Activated CD8-positive, alpha-beta memory T cell treated with anti-CD3 and anti-CD28 coated beads, Interleukin-2, amount 50 U/mL, for 4 hours (primary cell): ENCODE measurements around the gene OR52E8.

ENCODE experiments used
- DNase-seq: peaks from one replicate; pipeline ENCODE4 v3.0.0-alpha.2; 2020

OR52E8 gene

DNA sequence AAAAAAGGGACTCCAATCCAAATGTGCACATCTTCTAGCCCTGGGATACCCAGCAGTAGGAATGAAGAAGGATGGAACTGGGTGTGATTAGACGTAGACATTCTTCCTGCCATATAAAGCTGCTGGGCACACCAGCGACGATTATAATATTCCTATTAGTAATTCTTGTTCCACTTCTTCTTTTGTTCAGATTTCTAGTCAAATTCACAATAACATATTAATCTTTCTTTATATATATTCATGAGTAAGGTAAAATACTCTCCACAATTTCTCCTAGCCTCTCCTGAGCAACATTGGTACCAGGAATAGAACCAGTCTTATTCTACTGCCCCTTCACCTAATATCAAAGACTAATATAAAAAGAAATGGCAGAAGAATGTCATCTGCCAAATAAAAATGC is at the start of gene OR52E8:
Gene OR52E8, minus strand, starts transcription at position 101 of the 400 bp plus-strand sequence. Its CDS starts 0 bp downstream, at position 101.
- no peak for DNase-seq

DNA sequence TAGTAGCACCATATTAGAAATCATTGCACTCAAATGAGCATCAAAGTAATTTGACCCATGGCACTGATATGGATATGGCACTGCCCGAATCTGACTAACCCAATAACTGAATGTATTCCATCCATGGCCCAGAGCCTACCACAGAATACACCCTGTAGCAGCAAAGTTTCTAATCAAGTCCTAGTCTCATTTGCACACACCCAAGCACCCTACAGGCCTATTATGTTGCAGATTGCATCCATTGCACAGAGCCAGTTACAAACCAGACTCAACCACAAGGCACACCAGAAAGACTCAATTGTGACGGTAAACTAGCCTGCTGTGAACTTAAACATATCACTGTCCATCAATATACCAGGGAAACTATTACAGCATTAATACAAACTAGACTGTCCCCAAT is 42.0 kb upstream of the OR52E8 start:
- no peak for DNase-seq

DNA sequence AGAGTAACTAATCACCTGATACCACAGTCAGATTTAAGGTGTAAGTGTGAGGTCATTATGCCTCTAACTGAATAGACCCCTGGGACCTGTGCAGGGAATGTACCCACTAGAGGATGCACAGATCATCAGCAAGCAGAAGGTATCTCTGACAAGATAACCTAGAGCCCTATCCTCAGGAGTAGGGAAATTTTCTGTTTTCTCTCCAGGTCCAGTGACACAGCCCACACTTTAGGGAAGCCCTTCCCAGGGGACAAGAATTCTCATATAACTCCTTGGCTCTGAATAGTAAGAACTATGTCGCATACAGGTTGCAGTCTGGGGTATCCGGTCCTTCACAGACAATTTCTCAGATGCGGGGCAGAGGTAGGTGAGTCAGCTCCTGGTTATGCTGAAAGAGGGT is 35.4 kb upstream of the OR52E8 start, which contains the start of gene OR52E5:
Gene OR52E5, plus strand, starts transcription at position 301 of the 400 bp plus-strand sequence. CDS start 7,569 bp downstream, outside the sequence.
- DNase-seq = no peak

DNA sequence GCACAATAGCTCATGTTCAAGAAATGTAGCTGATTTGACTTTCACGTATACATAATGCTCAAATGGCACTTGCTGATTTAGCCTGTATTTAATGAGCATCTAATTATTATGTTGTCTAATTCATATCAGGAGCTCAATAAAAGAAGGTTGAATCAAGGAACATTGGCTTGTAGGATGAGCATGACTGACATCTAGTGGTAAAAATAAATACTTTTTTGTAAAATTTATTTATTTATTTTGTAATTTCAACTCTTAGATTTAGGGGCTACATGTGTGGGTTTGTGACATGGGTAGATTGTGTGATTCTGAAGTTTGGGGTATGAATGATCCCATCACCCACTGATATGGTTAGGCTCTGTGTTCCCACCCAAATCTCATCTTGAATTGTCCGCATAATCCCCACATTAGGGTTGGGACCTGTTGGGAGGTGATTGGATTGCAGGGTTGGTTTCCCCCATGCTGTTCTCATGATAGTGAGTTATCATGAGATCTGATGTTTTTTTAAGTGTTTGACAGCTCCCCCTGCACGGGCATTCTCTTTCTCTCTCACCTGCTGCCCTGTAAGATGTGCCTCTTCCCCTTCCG is 33.8 kb upstream of the OR52E8 start:
- DNase-seq = no peak

DNA sequence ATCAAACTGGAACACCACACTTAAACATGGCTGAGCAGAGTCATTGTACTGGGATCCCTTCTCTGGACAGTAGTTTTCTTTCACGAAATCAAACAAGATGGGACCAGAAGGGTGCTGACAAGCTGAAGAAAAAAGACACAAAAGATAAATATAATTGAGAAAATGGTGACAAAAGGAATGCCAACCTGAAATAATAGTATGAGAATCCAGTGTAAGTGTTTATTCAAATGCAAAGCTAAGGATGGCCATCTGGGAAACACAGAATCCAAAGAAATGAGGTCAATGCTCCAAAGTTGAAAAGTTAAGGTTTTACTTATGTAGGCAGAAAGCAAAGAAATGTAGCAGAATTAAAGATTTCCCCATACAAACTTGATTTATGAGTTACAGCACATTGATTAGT is 30.2 kb upstream of the OR52E8 start:
- no peak for DNase-seq

DNA sequence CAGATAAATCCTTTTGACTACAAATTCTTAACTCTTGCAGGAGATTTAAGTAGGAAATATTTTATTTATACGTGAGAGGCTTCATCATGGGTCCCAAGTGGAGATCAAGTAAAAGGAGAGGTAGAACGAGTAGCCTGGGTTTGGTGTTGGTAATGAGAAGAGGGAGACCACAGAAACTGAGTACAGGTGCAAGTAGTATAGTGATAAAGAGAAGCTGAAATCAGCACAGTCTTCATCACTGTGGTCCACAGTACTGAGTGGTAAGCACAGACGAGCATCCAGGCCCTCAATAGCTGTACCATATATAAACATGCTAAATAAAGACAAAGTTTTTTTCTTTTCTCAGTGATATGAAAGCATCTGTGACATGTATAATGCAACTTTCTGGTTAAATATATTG is 29.7 kb upstream of the OR52E8 start:
- DNase-seq = no peak

DNA sequence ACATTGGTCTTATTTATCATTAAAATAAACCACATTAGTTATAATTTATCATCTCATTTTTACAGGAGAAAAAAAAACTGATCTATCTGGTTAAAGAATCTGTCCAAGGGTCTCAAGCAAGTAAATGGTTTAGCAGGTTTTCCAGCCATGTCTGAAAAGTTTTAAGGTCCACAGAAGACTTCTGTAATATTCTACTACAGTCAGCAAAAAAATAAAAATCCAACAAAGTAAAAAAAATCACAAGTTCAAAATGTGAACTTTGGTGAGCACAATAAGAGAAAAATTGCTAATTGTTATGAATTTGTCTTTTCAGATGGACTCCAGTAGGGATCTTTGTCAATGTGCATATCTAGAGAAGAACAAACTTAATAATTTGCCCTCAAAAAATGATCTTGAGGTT is 24.3 kb upstream of the OR52E8 start:
- DNase-seq = no peak

DNA sequence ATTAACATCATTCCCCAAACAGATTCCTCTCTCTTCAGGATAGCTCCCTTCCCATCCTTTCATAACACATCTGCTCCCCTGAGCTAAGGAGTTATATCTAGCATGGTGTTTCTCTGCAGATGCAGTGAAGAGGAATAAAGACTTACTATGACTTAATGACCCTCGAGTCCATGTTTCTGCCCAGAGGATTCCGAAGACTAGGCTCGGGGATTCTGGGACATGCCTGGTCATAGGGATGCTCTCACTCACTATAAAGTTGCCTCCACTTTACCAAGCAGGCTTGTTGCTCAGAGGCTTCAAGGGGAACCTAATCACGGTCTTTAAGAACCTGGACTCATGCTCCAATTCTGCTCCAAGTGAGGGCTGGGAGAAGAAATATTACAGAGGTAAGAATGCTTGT is 22.8 kb upstream of the OR52E8 start, which contains the start of gene OR52E4:
Gene OR52E4, plus strand, starts transcription at position 301 of the 400 bp plus-strand sequence. CDS start 3,664 bp downstream, outside the sequence.
- no peak for DNase-seq

DNA sequence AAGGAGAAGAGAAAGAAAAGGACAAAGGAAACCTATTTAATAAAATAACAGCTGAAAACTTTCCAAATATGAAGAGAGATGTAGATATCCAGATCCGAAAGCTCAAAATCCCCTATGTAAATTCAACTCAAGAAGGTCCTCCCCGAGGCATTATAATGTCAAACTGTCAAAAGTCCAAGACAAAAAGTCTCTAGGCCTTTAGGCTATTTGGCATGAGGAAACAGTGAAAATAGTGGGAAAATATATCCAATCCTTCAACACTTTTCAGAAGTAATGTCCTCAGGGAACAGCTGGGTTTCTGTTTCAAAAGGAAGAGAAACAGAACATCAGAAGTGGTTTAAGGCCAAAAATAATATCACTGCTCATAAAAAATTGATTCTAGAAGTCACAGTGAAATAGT is 21.1 kb upstream of the OR52E8 start:
- DNase-seq = no peak

DNA sequence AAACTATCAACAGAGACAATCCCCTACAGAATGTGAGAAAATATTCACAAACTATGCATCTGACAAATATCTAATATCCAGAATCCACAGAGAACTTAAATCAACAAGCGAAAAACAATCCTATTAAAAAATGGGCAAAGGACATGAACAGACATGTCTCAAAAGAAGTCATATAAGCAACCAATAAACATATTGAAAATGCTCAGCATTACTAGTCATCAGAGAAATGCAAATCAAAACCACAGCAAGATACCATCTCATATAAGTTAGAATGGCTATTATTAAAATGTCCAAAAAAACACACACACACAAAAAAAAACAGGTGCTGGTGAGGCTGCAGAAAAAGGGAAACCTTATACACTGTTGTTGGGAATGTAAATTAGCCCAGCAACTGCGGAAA is 8.3 kb upstream of the OR52E8 start:
- no peak for DNase-seq

DNA sequence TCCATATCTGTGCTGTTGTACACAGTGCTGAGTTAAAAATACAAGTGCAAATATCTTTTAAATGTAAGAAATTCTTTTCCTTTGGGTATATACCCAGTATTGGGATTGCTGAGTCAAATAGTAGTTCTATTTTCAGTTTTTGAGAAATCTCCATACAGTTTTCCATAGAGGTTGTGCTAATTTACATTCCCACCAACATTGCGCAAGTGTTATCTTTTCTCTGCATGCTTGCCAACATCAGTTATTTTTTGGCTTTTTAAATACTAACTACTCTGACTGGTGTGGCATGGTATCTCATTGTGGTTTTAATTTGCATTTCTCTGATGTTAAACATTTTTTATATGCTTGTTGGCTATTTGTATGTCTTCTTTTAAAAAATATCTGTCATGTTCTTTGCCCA is 6.5 kb downstream of the OR52E8 start:
- no peak for DNase-seq

DNA sequence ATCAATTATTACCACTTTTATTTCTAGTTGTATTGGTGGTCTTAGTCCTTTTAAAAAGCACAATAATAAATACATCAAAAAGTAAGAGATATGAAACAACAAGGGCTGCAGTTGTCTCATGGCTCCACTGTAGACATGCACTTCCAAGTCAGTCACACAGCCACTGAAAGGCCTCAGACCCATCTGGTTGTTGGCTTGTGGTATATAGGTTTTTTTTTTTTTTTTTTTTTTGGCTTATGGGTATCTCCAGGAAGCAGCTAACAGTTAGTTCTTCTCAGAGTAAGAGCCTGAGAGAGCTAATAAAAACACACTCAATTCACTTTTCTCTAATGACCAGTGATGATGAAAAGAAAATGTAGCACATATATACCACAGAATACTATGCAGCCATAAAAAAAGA is 9.8 kb downstream of the OR52E8 start:
- no peak for DNase-seq

DNA sequence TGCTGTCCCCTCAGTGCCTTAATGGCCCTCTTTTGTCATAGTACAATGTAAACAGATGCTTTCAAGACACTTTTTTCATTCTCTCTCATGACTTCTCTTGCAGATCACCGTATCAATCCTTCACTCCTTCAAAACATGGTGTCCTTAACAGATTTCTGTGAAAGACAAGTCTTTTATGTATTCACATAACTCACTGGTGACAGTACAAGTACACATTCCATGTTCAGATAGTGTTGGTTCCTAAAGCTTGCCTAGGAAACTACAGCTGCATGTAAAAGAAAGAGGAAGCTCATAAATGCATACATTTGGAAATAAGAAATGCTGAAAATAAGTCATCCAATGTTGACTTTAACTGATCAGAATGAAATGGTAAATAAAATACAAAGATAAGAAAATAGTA is 10.8 kb downstream of the OR52E8 start:
- no peak for DNase-seq

DNA sequence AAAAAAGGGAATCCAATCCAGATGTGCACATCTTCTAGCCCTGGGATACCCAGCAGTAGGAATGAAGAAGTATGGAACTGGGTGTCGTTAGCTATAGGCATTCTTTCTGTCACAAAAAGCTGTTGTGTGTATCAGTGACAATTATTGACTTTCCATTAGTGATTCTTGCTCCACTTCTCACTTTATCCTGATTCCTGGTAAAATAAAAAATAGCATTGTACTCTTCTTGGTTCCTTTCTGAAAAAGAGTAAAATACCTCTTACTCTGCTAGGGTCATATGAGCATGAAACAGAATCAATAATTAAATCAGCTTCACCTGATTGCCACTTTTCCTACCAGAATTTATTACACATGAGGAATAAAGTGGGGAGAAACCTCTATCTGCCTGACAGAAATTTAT is 15.7 kb downstream of the OR52E8 start, which contains the start of gene OR52E6:
Gene OR52E6, minus strand, starts transcription at position 101 of the 400 bp plus-strand sequence. Its CDS starts 0 bp downstream, at position 101.
- DNase-seq = no peak

DNA sequence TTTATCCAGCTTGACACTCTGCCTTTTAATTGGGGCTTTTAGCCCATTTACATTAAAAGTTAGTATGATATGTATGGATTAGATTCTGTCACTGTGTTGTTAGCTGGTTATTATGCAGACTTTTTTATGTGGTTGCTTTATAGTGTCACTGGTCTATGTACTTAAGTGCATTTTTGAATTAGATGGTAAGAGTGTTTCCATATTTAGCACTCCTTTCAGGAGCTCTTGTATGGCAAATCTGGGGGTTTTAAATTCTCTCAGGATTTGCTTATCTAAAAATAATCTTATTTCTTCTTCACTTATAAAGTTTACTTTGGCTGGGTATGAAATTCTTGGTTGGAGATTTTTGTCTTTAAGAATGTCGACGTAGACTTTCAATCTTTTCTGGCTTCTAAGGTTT is 19.8 kb downstream of the OR52E8 start:
- no peak for DNase-seq

DNA sequence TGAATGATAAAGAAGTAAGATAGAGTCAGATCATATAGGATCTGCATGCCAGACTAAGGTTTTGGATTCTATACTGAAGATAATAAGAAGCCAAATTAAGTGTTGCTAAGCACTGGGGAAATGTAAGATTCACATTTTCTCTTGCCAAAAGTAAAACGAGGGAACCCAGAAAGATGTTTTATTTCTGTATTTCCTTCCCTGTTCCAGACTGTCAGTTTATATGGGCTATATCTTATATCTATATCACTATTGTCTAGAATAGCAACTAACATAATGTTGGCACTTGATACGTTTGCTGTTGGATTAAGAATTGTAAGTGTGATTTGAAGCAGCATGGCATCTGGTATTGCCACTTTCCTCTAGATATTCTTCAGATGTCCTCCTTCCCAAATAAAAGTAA is 24.0 kb downstream of the OR52E8 start:
- no peak for DNase-seq

DNA sequence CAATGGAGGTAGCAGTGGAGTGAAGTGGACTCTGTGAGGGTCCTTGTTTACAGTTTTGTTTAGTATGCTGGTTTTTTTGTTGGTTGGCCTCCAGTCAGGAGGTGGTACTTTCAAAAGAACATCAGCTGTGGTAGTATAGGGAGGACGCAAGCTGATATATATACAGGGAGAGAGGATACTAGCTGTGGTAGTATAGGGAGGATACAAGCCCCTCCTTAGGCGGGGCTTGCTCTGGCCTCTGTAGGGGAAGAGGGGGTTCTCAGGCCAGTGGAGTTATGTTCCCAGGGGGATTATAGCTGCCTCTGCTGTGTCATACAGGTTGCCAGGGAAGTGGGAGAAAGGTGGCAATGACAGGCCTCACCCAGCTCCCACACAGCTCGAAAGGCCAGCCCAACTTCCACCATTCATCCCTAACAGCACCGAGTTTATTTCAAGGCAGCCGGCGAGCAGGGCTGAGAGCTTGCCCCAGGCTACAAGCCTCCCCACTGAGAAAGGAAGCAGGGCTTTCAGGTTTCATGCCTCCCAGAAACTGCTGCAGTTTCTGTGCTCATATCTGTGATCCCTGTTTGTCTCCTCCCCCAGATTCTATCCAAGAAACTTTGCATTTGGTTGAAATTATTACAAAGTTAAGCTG is 26.2 kb downstream of the OR52E8 start:
- no peak for DNase-seq

DNA sequence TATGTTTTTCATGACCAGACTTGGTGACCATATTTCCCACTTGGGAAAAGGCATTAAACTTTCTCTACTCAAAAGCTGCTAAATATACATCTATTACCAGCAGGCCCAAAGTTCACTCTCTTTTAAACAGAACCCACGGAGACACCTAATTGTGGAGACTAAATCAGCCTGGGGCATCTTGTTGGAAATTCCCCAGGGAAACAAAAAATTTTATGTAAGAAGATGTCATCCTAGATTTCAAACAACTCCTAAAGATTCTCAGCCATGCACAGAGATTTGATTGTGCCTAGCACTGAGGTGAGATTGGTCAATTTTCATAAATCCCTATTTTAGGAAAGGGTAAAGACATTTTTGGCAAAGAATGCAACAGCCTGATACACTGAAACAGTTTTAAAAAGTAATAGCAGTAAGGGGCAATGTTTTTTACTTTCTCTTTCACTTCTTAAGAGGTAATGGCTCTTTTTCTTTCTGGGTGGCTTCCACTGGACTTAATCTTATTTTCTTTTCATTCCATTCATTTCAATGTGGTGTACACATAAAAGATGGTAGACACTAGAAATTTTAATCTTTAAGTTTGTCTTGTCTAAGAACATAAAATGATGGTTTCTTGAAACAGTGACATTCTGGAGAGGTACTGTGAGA is 39.1 kb downstream of the OR52E8 start:
- no peak for DNase-seq

DNA sequence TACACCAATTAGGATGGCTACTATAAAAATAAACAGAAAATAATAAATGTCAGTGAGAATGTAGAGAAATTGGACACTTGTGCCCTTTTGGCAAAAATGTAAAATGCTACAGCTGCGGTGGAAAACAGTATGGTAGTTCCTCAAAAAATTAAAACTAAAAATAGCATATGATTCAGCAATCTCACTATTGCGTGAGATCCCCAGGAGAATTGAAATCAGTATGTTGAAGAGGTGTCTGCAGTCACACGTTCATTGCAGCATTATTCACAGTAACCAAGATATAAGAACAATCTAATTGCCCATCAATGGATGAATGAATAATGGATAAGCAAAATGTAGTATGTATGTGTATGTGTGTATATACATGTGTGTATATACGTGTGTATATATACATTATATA is 42.0 kb downstream of the OR52E8 start:
- no peak for DNase-seq

DNA sequence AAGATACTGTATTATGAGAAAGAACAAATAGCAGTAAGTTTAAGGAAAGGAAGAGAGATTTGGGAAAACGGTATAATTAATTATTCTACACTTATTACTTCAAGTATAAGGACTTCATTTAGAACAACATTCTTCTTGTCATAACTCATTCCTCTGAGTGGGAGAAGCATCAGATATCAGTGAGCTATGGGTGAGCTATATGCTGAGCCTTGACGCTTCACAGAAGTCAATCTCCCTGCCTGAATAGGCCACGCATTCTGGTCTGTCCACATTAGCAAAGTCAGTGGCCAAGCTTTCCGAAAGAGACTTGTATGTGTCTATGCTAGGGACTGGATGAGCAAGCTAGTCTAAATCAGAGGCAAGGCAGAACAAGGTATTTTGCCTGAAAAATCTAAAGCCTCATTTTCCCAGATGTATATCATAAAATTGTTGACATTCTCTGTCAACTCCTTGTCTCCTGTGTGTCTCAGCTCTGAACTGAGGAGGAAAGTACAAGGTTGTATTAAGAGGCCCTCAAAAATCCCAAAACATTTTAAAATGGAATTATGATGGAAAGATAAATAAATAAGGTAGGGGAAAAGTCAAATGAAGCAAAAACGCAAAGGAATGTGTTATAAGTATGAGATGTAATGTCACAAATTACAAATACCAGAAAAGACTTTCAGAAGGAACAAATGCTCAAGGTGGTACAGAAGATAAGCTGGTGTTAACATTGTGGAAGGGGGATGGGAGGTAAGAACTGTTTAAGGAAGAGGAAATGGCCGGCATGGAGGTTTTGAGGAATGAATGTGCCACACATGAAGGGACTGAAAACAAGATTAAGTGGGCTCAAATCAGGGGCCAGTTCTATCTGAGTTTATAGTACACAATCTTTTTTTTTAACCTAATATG is 47.3 kb downstream of the OR52E8 start:
- DNase-seq = no peak

DNA sequence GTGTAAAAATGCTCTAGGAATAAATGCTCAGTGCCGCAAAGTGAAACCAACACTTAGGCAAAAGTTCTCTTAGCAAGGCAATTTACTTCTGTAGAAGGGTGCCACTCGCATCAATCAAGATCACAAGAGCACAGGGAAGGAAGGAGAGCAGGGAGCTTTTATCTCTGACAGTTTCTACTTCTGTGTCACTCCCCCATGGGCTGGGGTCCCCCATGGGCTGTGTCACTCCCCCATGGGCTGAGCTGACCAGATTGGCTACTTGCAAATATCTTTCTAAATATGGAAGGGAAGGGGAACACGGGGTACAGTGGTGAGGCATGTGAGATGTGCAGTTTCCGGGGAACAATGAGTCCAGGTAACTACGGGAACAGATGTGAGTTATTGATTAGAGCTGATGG is 48.4 kb downstream of the OR52E8 start:
- DNase-seq = no peak

DNA sequence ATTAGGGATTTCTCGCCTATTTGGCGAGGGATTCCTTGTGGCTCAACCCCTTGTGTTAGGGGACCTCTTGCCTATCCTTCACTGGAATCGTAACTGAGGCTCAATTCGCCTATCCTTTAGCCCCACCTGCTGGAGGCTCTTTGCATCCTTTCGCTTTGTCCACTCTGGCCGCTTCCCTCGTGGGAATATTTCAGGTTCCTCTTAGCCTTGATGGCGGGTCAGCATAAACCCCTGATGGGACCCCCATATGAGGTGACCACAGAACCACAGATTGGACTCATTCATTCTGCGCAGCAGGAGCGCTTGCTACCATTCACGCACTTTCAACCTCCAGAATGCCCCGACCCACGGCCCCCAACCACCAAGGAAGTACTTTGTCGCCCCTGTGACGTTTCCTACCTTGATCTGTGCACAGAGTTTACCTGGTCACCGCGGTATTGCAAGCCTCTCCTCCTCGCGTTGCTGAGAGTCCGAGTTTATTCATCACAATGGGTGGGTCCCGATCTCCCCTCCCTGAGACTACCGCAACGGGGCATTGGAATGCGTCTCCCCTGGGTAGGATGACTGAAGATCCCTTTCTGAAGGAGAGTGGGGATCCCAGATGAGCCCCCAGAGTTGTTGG is 48.9 kb downstream of the OR52E8 start, which contains the start of gene OR52N2:
Gene OR52N2, plus strand, starts transcription at position 425 of the 622 bp plus-strand sequence. CDS start 11,412 bp downstream, outside the sequence.
- DNase-seq = peak; percentile 66

DNA sequence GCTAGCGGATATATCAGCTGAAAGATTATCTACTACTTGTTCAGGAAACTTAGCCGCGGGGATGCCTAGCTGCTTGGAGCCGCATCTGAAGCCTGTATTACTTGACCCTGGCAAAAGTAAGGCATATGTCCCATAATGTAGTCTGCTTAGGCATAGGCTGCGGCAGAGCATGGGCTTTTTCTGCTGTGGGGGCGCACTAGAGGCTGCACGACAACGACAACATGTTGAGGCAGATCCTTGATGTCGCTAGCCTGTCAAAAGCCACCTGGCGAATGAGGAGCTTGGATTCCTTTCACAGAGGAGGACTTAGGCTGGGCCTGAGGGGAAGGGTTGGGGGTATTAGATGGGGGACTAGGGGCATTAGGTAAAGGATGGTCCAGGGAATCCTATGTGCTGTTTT is 49.9 kb downstream of the OR52E8 start:
- no peak for DNase-seq
